Measurements from ENCODE around the gene ANKRD9. TPM values are rescaled to one million over a fixed set of nuclear protein-coding genes. Genes with fewer than 3 reads are reported as not detected.

The ANKRD9 gene
- total RNA-seq, 1 experiment from 2014 or later: 23.7 TPM

GRCh38 chr14:102484316-102484715 lies 25.3 kb downstream of the ANKRD9 start:
- in situ Hi-C loops (cut with HindIII; ENCODE audit: low pct_unique_long_range_greater_than_20kb, low sequenced_read_pairs): no loop called here
- ATAC-seq (no peak), DNase-seq (ENCODE audit: low read depth, low spot score) (no peak)
- intact Hi-C loops (cut with micrococcal nuclease; ENCODE audit: unreplicated experiment): no loop called here
- Histone ChIP-seq H3K27ac (ENCODE audit: low read length) (no peak overlapping the region), H3K36me3 (ENCODE audit: control insufficient read depth, insufficient read depth, low read length) (no peaks in the 10 kb centered on the region), H3K27me3 (ENCODE audit: control insufficient read depth, insufficient read depth, low read length) (no peaks in the 10 kb centered on the region), H3K4me1 (ENCODE audit: control insufficient read depth, insufficient read depth, low read length) (no peaks in the 10 kb centered on the region; the same call in 1 of the 2 replicates), H3K9me3 (ENCODE audit: control insufficient read depth, insufficient read depth, low read depth, low read length) (no peaks in the 10 kb centered on the region), H3K4me3 (ENCODE audit: low read depth in 2 of 2, low read length in 2 of 2) (no peak overlapping the region)
- BruUV-seq (replicated peaks): no TSS peak
- POLR2A ChIA-PET: no interaction called here
- CTCF ChIA-PET: no interaction called here
- no peak for TF ChIP-seq CTCF (IDR thresholded peaks at IDR 0.05)
- no peak for TF ChIP-seq POLR2AphosphoS5 (IDR thresholded peaks at IDR 0.05; ENCODE audit: low read depth, low read length)
- TF ChIP-seq TCF7L2 (IDR thresholded peaks at IDR 0.05; ENCODE audit: low read depth, low read length): no peak
- no peak for TF ChIP-seq SIN3A (IDR thresholded peaks at IDR 0.05; ENCODE audit: borderline replicate concordance, insufficient read depth, low read depth, low read length)
- TF ChIP-seq REST (IDR thresholded peaks at IDR 0.05; ENCODE audit: insufficient read depth in 1 of 2, low read depth in 2 of 2, low read length in 1 of 2): no peak

- BruUV-seq (replicated peaks): no TSS peak
- no peak overlapping the region for H3K4me3 ChIP-seq (ENCODE audit: low read depth in 2 of 2, low read length in 2 of 2)
- DNase-seq (ENCODE audit: low read depth, low spot score): no peak
Observed at GRCh38 chr14:102481791-102482238, 27.8 kb downstream of the ANKRD9 start.

More at GRCh38 chr14:102481791-102482238, 27.8 kb downstream of the ANKRD9 start:
- ChIA-PET CTCF (interaction anchor here (0.6 kb wide), 1 partner anchor 215 kb away, joined by 10 read pairs; no protein-coding TSS in a partner anchor), POLR2A (interaction anchor here (1.0 kb wide), 1 partner anchor 17 kb away, joined by 4 read pairs; no protein-coding TSS in a partner anchor)
- Histone ChIP-seq H3K9me3 (ENCODE audit: control insufficient read depth, insufficient read depth, low read depth, low read length) (no peaks in the 10 kb centered on the region), H3K27ac (ENCODE audit: low read length) (no peak overlapping the region), H3K4me1 (ENCODE audit: control insufficient read depth, insufficient read depth, low read length) (no peaks in the 10 kb centered on the region; the same call in 1 of the 2 replicates), H3K36me3 (ENCODE audit: control insufficient read depth, insufficient read depth, low read length) (no peaks in the 10 kb centered on the region), H3K27me3 (ENCODE audit: control insufficient read depth, insufficient read depth, low read length) (no peaks in the 10 kb centered on the region)
- TF ChIP-seq SIN3A (IDR thresholded peaks at IDR 0.05; ENCODE audit: borderline replicate concordance, insufficient read depth, low read depth, low read length) (no peak), TCF7L2 (IDR thresholded peaks at IDR 0.05; ENCODE audit: low read depth, low read length) (no peak), CTCF (IDR thresholded peaks at IDR 0.05) (no peak), REST (IDR thresholded peaks at IDR 0.05; ENCODE audit: insufficient read depth in 1 of 2, low read depth in 2 of 2, low read length in 1 of 2) (no peak), POLR2AphosphoS5 (IDR thresholded peaks at IDR 0.05; ENCODE audit: low read depth, low read length) (no peak)
- in situ Hi-C loops (cut with HindIII; ENCODE audit: low pct_unique_long_range_greater_than_20kb, low sequenced_read_pairs): no loop called here
- intact Hi-C loops (cut with micrococcal nuclease; ENCODE audit: unreplicated experiment): no loop called here
- peak; percentile 85 for ATAC-seq
